Skin epidermis (tissue), 12 donors: Measurements from ENCODE around the gene IVL.

Source experiments
- H3K27ac ChIP-seq, 21 experiments: fragments of 200-600 bp; sonication (generic) in 11 of 21; one replicate each; pipeline ENCODE4 v1.5.0; 2020; ENCODE audit warnings: mild to moderate bottlenecking in 3 of 21, inconsistent platforms in 2 of 21, moderate library complexity in 2 of 21
- H3K4me3 ChIP-seq, 7 experiments: fragments of 200-600 bp; sonication (generic) in 2 of 7; one replicate each; pipeline ENCODE4 v1.5.0; 2020; ENCODE audit warnings: inconsistent platforms in 2 of 7, mild to moderate bottlenecking in 2 of 7, moderate library complexity in 1 of 7

Gene IVL

DNA sequence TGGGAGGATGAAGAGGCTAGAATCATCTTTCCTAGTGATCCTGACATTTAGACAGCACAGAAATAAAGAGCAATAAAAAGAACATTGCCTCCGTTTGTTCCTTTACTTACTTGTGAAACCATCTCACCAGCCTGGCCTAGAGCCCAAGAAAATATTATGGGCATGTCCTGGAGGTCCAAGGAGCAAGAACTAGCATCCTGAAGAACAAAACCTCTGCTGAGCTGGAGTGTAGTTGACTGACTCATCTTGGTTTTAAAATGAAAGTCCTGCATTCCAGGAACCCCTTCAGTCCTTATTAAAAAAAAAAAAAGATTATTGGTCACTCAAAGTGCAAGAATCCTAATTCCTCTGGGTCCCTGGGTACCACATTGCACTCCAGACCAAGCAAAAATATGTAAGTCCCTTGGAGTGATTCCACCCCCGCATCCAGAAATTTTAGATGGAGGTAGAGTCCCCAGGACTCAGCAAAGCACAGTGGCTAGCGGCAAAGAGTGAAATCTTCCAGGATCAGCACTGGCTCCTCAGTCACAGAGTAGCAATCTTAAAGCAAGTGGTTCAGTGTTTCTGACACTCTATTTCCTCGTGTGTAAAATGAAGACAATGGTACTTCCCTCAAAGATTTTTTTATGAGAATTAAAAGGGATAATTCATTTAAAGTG lies 23.3 kb upstream of the IVL start:
- no peak overlapping the region for H3K4me3 ChIP-seq
- peak overlapping the region in 2 of 21 experiments; percentile 11 for H3K27ac ChIP-seq

DNA sequence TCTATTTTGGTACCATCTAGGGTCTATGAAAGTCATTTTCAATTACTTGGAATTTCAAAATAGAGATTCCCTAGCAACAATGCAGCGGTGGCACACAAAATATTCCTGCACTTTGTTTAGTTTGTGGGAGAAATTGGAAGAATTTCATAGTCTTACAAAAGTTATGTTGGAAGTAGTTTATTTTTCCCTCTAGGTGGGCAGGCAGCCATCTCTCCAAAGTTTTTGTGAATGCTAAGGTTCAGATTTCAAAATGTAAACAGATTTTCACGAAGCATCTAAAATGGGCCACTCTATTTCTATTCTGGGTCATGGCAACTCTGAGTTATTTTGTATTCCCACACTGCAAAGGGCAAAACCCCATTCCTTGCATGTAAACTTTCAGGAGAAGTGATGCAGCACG lies 22.3 kb upstream of the IVL start:
- Histone ChIP-seq H3K4me3 (no peak overlapping the region), H3K27ac (no peak overlapping the region)

DNA sequence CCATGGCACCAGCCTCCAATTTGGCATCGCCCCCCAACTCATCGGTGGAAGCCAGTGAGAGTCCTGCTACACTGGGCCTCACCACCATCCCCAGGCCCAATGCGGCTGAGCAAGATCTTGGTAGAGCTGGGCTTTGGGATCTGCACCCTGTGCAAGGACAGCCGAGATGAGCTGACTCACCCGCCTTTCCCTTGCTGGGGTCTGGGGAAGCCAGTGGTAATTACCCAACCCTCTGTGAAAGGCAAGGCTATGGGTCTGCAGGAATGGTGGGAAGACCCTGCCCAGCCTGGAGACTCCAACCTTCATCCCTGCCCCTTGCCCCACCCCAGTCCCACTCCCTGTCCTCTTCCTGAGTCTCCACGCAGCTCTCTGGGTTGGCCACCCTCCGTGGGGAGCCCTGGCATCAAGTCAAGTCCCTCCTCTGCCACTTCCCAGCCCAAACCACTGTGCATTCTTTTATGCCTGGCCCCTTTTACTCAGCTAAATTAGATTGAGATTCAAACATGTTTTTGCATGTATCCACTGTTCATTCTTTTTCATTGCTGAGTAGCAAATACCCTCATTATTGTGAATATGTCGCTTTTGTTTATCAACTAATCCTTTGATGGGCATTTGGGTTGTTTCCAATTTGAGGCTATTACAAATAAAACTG lies 21.5 kb upstream of the IVL start:
- Histone ChIP-seq H3K4me3 (no peak overlapping the region), H3K27ac (no peak overlapping the region)

DNA sequence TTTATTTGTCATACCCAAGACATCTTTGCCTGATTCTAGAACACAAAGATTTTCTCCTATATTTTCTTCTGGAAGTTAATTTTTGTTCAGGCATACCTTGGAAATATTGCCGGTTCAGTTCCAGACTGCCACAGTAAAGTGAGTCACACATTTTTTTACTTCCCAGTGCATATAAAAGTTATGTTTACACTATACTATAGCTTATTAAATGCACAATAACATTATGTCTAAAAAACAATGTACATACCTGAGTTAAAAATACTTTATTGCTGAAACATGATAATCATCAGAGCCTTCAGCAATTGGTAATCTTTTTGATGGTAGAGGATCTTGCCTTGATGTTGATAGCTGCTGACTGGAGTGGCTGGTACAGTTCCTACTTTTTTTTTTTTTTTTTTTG lies 20.2 kb upstream of the IVL start:
- Histone ChIP-seq H3K4me3 (no peak overlapping the region), H3K27ac (no peak overlapping the region)

DNA sequence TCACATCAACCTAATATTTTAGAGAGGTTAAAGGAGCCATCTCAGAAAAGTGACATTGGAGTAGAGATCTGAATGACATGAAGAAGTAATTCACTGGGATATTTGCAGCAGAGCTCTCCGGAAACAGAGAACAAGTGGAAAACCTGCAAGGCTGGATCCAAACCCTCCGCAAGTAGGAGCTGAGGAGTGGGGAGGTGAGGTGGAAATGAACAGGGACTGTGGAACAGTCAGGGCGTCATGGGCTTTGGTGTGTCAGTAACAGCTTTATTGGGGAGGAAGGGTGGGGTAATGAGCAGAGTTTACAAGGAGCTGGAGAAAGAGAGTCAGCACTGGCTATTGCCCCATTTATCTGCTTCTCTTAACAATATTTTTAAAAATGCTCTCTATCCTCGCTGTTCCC lies 9.3 kb upstream of the IVL start:
- no peak overlapping the region for H3K4me3 ChIP-seq

DNA sequence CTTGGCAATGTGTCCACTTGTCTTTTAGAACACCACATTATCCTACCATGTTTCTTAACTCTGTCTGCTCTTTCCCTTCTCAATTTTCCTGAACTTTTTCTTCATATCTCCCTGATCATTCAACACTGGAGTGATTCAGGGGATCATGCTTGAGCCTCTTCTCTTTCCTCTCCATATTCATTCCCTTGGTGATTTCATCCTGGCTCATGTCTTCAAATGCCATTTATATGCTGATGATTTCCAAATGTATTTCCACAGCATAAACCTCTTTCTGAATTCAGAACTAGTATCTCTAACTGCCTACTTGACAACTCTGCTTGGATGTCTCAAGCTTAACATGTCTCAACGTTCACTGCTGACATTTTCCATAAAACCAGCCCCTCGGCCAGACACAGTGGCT lies 8.5 kb upstream of the IVL start:
- Histone ChIP-seq H3K4me3 (no peak overlapping the region), H3K27ac (no peak overlapping the region)

More for the DNA sequence above, 9.3 kb upstream of the IVL start:
- H3K27ac ChIP-seq, result no peak overlapping the region

DNA sequence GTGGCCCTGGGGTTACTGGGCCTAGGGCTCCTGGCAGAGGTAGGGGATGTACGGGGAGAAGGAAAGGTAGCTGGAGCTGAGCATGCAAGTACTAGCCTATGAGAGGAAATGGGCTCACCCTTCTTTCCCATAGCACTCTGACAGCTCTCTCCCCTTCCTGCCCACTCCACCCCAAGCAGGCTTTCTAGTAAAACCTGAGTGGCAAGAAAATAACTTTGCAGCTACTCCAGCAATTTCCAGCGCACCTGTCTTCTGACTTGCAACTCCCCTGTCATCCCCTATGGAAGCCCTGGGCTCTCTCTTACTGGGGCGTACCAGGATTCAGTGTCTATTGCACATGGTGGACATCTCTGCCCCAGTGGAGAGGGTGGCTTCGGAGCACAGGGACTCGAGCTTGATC lies 6.7 kb upstream of the IVL start:
- H3K27ac ChIP-seq, result peak overlapping the region in 13 of 21 experiments; percentile 32 to 79 (median 57)
- no peak overlapping the region for H3K4me3 ChIP-seq

DNA sequence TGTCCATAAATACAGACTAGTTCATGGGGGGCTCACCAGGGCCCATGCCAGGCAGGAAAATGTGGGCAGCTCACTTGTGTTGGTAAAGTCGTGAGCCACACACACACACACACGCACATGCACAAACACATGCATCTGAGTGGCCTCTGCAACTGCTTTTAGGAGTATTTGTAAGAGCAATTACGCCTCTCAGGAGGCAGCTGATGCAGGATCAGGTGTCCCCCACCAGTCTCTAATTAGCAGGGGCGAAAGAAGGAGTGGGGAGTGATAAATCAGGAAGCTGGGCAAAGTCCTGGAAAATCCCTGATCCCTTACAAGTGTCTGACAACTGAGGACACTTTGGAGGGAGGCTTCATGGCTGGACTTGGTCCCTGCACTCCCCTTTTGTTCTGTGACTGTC lies 5.7 kb upstream of the IVL start:
- H3K4me3 ChIP-seq, result no peak overlapping the region
- peak overlapping the region in 4 of 21 experiments; percentile 32 to 79 (median 64) for H3K27ac ChIP-seq

DNA sequence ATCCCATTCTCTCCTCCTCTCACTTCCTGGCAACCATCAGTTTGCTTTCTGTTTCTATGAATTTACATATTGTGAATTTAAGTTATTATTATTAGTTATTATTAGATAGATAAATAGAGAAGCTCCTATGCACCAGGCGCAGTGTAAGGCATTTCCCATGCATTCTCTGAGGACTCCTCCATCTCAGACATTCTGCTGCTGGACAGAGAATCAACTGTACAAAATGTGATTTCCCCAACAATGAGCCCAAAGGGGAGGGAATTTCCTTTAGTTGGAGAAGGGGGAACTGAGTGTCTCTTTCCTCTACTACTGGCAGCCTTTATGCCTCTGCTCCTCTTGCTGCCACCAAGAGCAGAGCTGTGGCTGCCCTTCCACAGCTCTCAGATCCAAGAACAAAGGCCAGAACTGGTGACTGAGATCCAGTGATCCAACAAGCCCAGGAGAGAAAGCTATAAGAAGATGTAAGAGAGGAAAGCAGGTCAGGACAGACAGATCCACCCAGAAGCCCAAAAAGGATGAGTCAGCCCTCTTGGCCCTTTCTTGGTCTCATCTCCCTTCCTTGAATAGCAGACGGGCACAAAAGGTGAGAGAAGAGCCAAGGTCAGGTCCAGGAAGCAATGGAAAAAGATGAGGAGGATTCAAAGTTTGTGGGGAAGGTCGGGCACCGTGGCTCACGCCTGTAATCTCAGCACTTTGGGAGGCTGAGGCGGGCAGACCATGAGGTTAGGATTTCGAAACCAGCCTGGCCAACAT lies 3.5 kb upstream of the IVL start:
- Histone ChIP-seq H3K4me3 (no peak overlapping the region), H3K27ac (peak overlapping the region in 19 of 21 experiments; percentile 29 to 89 (median 69))

DNA sequence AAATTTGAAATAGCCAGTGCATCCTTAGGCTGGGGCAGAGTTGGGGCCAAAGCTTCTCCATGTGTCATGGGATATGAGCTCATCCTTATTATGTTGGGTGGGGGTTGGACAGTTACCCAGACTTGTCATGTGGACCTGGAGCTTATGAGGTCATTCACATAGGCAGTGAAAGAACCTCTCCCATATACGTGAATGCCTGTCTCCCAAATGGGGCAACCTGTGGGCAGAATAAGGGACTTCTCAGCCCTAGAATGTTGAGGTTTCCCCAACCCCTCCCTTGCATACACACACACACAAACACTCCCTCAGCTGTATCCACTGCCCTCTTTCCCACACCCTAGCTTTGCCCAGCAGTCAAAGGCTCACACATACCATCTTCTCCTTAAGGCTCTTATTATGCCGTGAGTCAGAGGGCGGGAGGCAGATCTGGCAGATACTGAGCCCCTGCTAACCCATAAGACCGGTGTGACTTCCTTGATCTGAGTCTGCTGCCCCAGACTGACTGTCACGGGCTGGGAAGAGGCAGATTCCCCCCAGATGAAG lies 2.3 kb upstream of the IVL start:
- H3K27ac ChIP-seq, result peak overlapping the region in 16 of 21 experiments; percentile 47 to 89 (median 72)

DNA sequence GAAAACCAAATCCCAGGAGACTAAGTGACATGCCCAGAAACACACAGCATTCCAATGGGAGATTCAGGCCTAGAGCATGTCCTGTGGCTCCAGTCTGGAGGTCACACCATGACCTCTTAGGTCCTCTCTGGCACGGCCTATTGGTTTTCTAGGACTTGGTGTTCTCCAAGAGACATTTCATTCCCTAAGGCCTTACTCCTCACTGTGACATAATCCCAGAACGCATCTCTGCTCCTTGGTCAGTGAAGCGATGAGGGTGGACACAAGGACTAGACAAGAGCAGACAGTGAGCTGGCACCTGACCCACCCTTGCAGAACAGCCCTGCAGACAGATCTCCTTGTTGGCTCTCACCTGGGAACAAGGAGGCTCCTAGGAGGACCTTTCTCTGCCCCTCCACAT lies 860 bp downstream of the IVL start:
- H3K4me3 ChIP-seq, result peak overlapping the region in 1 of 7 experiments; percentile 3
- H3K27ac ChIP-seq, result peak overlapping the region in 6 of 21 experiments; percentile 28 to 66 (median 43)

More for the DNA sequence above, 2.3 kb upstream of the IVL start:
- H3K4me3 ChIP-seq, result no peak overlapping the region

DNA sequence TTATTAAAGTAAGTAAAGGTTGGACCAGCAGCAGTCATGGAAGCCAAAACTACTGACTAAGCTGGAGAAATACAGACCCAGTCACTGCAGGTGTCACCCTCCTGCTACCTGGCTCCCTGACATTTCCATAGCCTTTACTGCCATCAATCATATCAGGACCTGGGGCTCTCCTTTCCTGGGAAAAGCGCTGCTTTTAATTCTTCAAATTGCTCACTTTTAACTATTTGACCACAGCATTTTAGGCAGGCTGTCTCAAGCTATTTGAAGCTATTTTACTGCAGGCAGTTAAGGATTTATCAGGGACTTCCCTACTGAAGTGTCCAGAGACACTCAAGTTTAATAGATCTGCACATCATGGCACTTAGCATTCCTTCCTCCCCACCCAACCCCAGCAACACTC lies 4.1 kb downstream of the IVL start:
- no peak overlapping the region for H3K4me3 ChIP-seq
- no peak overlapping the region for H3K27ac ChIP-seq

DNA sequence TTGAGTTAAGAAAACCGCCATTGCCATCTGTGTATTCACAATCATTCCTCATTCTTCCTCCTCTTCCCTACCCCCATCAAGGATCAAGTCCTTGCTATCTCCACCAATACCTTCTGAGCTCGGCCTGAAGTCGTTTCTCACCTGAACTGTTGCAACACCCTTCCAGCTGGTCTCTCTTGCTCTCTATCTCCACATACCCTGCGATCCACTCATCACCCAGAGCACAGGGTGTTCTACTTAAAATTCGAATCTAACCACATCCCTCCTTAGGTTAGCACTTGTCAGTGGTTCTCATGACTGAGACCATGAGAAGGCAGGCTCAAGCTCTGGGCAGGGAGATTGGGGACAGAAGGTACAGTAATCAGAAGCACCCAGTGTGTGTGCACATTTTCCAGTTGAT lies 4.6 kb downstream of the IVL start:
- Histone ChIP-seq H3K4me3 (no peak overlapping the region), H3K27ac (no peak overlapping the region)

DNA sequence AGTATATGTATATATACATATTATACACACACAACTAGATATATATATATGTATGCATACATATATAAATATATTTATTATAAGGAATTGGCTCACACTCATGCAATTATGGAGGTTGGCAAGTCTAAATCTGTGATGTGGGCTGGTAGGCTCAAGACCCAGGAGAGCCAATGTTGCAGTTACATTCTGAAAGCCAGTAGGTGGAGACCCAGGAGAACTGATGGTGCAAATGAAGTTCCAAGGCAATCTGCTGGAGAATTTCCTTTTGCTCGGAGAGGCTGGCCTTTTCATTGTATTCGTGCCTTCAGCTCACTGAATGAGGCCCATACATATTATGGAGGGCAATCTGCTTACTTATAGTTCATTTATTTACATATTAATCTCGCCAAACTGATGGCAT lies 9.4 kb downstream of the IVL start:
- no peak overlapping the region for H3K27ac ChIP-seq
- H3K4me3 ChIP-seq, result no peak overlapping the region

DNA sequence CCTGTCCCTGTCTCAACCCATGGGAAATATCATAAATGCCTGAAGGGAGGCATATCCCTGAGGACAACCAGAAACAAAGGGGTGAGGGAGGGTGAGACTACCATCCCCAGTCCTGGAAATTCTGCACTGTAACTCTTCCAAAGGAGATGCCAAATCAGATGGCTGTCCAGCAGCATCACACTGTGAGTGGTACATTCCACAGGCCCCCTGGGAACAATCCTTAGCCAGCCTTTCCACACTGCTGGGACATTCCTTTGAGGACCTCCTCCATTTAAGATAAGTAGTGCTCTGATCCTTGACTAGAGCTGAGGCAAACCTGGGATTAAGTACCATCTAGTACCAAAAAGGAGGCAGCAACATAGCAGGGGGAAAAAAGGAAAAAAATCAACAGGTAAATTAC lies 10.7 kb downstream of the IVL start:
- Histone ChIP-seq H3K4me3 (no peak overlapping the region), H3K27ac (no peak overlapping the region)

DNA sequence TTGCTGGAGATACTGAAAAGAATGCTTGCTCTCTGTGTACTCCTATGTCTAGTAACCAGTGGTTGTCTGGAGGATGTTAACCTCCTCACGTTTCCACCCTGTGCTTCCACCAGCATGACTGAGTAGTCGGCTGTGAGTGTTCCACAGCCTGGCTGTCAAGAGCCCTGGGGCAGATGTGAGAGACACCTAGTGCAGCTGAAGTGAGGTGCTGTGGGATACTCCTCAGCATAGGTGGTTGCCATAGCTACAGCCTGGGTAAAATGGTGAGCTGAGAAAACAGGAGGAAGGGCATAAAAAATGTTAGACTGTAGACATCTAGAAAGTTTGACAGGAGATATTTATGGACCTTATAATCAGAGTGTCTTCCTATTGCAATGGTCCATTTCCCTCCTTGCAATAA lies 15.8 kb downstream of the IVL start:
- Histone ChIP-seq H3K27ac (no peak overlapping the region), H3K4me3 (no peak overlapping the region)

DNA sequence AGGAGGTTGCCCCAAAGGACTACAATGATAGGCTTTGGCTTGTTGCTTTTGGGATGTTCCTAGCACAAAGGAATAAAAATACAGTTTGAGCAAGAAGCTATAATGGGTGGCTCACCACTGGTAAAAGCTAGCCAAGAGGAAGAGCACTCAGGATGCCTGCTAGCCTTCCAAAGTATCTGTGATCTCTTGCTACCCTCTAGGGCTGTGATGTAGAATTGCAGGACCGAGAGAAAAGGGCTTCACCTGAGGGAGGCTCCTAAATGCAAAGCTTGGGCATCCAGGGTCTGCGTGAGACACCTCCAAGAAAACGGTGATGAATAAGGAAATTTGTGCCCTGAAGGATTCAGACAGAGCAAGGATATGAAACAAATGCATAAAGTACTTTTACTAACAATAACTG lies 17.7 kb downstream of the IVL start:
- Histone ChIP-seq H3K4me3 (no peak overlapping the region), H3K27ac (no peak overlapping the region)

DNA sequence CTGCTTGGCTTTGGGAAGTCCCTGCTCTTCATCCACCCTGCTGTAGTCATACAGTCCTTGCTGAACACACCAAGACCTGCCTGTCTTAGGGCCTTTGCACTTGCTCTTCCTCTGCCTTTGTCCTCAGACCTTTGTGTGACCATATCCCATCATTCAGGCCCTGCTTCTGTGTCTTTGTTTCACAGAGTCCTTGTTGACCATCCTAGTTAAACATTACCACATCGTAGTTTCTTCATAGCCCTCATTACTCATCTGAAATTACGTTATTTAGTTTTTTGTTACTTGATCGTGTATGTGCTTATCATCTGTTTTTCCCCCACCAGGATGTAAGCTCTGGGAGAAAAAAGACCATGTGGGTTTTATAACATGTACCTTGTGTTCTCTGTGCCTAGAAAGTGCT lies 20.3 kb downstream of the IVL start:
- Histone ChIP-seq H3K27ac (no peak overlapping the region), H3K4me3 (no peak overlapping the region)

DNA sequence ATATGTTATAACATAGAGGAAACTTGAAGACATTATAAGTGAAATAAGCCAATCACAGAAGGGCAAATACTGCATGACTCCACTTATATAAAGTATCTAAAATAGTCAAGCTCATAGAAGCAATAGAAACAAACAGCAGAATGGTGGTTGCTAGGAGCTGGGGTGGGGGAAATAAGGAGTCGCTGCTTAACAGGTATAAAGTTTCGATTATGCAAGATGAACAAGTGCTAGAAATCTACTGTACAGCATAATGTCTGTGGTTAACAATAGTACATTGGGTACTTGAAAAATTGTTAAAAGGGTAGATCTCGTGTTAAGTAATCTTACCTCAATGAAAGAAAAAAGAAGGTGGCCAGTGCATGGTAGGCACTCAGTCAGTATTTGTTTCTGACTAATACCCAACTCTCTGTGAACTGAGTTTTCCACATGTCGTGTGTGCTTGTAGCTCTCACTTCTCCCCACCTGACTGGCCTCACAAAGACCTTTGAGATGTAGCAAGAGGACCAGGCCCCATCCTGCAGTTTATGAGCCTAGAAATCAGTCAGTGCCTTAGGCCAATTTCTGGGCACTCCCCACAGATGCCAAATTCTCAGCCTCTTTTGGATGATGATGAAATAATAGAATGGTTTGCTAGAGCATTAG lies 23.9 kb downstream of the IVL start:
- H3K4me3 ChIP-seq, result no peak overlapping the region

DNA sequence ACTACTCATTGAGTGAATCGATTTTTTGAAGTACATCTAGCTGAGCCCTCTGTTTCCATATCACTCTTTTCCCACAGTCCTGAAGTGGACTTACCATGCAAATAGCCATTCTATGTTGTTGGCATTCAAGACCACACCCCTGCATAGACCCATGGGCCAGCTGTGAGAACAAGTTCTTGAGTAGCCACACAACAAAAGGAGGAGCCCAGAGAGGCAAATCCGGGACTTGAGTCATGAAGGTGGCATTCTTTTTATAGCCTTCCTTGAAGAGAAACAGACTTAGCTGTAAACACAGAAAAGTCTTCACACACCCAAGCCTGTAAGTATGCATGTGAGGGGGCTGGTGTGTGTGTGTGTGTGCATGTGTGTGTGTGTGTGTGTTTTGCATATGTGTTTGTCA lies 24.9 kb downstream of the IVL start:
- H3K4me3 ChIP-seq, result no peak overlapping the region
- H3K27ac ChIP-seq, result no peak overlapping the region

More for the DNA sequence above, 23.9 kb downstream of the IVL start:
- H3K27ac ChIP-seq, result no peak overlapping the region
